ENCODE data around the gene ADPRM. TPM values are rescaled to one million over a fixed set of nuclear protein-coding genes. Genes with fewer than 3 reads are reported as not detected.
A peak's percentile ranks its signal among the peaks of the same experiment; 100 is the strongest.

Gene ADPRM
- total RNA-seq, 2 donors from 2014 or later, result 6.8 to 8.9 TPM

DNA sequence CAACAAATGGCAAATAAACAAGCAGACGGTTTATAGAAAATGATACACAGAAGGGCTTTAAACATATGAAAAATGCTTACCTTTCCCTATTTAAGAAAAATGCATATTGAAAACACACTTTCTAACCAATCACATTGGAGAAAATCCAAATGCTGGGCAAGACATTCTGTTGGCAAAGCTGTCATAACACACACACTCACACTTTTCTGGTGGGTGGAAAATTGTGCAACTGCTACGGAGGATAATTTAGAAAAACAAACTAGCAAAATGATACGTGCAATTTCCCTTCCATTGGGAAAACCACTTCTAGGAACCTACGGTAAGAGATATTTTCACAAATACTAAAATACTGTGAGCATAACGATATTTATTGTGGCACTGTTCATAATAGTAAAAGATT is 30.5 kb upstream of the ADPRM start:
- Mint-ChIP-seq H3K4me3 (no peak overlapping the region), H3K9me3 (no peaks in the 10 kb centered on the region), H3K4me1 (no peaks in the 10 kb centered on the region), H3K27me3 (ENCODE audit: insufficient read depth) (no peaks in the 10 kb centered on the region), H3K36me3 (ENCODE audit: low read depth) (no peaks in the 10 kb centered on the region), H3K27ac (no peak overlapping the region)
- Histone ChIP-seq H3K4me1 (ENCODE audit: control insufficient read depth, insufficient read depth, low read length) (no peaks in the 10 kb centered on the region), H3K9ac (ENCODE audit: extremely low read depth, low read length, poor library complexity, severe bottlenecking) (no peak overlapping the region), H3K9me3 (ENCODE audit: control insufficient read depth, low read length) (no peaks in the 10 kb centered on the region), H3K27ac (ENCODE audit: low read depth, low read length) (no peak overlapping the region), H3K36me3 (ENCODE audit: control insufficient read depth, insufficient read depth, low read length) (no peaks in the 10 kb centered on the region), H3K4me3 (ENCODE audit: low read length) (no peak overlapping the region), H3K27me3 (ENCODE audit: control insufficient read depth, insufficient read depth, low read length, poor library complexity, severe bottlenecking) (no peaks in the 10 kb centered on the region)
- TF ChIP-seq, protein P1, sequence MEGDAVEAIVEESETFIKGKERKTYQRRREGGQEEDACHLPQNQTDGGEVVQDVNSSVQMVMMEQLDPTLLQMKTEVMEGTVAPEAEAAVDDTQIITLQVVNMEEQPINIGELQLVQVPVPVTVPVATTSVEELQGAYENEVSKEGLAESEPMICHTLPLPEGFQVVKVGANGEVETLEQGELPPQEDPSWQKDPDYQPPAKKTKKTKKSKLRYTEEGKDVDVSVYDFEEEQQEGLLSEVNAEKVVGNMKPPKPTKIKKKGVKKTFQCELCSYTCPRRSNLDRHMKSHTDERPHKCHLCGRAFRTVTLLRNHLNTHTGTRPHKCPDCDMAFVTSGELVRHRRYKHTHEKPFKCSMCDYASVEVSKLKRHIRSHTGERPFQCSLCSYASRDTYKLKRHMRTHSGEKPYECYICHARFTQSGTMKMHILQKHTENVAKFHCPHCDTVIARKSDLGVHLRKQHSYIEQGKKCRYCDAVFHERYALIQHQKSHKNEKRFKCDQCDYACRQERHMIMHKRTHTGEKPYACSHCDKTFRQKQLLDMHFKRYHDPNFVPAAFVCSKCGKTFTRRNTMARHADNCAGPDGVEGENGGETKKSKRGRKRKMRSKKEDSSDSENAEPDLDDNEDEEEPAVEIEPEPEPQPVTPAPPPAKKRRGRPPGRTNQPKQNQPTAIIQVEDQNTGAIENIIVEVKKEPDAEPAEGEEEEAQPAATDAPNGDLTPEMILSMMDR (conservative IDR thresholded peaks at IDR 0.05), result no peak
- WGBS, 2 experiments (ENCODE audit: insufficient coverage in 1 of 2, insufficient read length in 1 of 2), result 79 to 100% methylated on average over 2 to 5 of the region's 5 CpGs
- DNase-seq, result no peak

DNA sequence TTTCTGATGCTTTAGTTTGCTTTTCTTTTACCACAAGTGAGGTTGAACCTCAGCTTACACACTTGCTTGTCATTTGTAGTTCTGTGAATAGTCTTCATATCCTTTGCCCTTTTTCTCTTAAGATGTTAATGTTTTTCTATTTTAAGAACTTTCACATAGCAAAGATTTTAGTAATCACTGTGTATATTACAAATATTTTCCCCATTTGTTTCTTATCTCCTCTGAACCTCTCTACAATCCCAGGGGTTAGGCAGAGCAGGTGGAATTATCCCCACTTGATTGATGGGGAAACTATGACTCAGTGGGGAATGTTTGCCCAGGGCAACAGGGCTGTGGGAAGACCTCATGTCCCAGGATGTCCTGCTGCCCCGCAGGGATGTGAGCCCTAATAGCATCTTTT is 28.6 kb upstream of the ADPRM start:
- H3K27ac Mint-ChIP-seq, result no peak overlapping the region
- no peaks in the 10 kb centered on the region for H3K27me3 Mint-ChIP-seq (ENCODE audit: insufficient read depth)
- TF ChIP-seq, protein P1 (conservative IDR thresholded peaks at IDR 0.05), result no peak
- Histone ChIP-seq H3K9me3 (ENCODE audit: control insufficient read depth, low read length) (no peaks in the 10 kb centered on the region), H3K27ac (ENCODE audit: low read depth, low read length) (no peak overlapping the region), H3K9ac (ENCODE audit: extremely low read depth, low read length, poor library complexity, severe bottlenecking) (no peak overlapping the region), H3K27me3 (ENCODE audit: control insufficient read depth, insufficient read depth, low read length, poor library complexity, severe bottlenecking) (no peaks in the 10 kb centered on the region), H3K36me3 (ENCODE audit: control insufficient read depth, insufficient read depth, low read length) (no peaks in the 10 kb centered on the region), H3K4me1 (ENCODE audit: control insufficient read depth, insufficient read depth, low read length) (no peaks in the 10 kb centered on the region), H3K4me3 (ENCODE audit: low read length) (no peak overlapping the region)
- peaks cover 3% of the 10 kb centered on the region for H3K36me3 Mint-ChIP-seq (ENCODE audit: low read depth)
- no peak overlapping the region for H3K4me3 Mint-ChIP-seq
- H3K4me1 Mint-ChIP-seq, result no peaks in the 10 kb centered on the region
- WGBS, 2 experiments (ENCODE audit: insufficient coverage in 1 of 2, insufficient read length in 1 of 2), result 100% methylated on average over 1 of the region's 1 CpG; no CpG with 5 or more reads in 1 of the 2 experiments
- H3K9me3 Mint-ChIP-seq, result no peaks in the 10 kb centered on the region
- DNase-seq, result no peak

DNA sequence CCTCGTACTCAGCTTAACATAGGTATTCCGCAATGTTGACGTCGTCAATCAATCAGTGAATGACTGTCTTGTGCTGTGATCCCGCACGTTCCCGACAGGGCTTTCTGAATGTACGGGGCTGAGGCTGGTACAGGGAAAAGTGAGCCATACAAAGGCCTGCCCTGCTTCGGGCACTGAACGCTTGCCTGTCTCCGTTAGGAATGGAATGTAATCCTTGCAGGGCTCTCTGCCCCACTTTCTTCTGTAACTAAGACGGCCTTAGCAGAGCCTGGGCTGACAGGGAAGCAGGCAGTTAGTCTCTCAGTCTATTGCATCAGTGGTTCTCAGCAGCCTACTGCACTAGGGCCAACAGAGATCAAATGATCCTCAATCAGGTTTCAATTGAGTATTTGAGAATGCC is 24.1 kb upstream of the ADPRM start:
- no peaks in the 10 kb centered on the region for H3K27me3 ChIP-seq (ENCODE audit: control insufficient read depth, insufficient read depth, low read length, poor library complexity, severe bottlenecking)
- Mint-ChIP-seq H3K4me3 (no peak overlapping the region), H3K27me3 (ENCODE audit: insufficient read depth) (no peaks in the 10 kb centered on the region), H3K9me3 (no peaks in the 10 kb centered on the region), H3K27ac (peak overlapping the region; percentile 30), H3K36me3 (ENCODE audit: low read depth) (peaks cover 34% of the 10 kb centered on the region), H3K4me1 (no peaks in the 10 kb centered on the region)
- no peak for DNase-seq
- H3K9ac ChIP-seq (ENCODE audit: extremely low read depth, low read length, poor library complexity, severe bottlenecking), result no peak overlapping the region
- H3K27ac ChIP-seq (ENCODE audit: low read depth, low read length), result no peak overlapping the region
- WGBS, 2 experiments (ENCODE audit: insufficient coverage in 1 of 2, insufficient read length in 1 of 2), result 94 to 95% methylated on average over 11 to 12 of the region's 12 CpGs
- TF ChIP-seq, protein P1 (conservative IDR thresholded peaks at IDR 0.05), result no peak
- no peaks in the 10 kb centered on the region for H3K4me1 ChIP-seq (ENCODE audit: control insufficient read depth, insufficient read depth, low read length)
- H3K36me3 ChIP-seq (ENCODE audit: control insufficient read depth, insufficient read depth, low read length), result peaks cover 32% of the 10 kb centered on the region
- no peaks in the 10 kb centered on the region for H3K9me3 ChIP-seq (ENCODE audit: control insufficient read depth, low read length)
- no peak overlapping the region for H3K4me3 ChIP-seq (ENCODE audit: low read length)

Data from endodermal cell (in vitro differentiated cells).